ENCODE measurements around the gene ZSWIM5.
"Not testable (repeated sequence)": the region's sequence is repeated elsewhere in the genome, so short reads cannot be mapped to it uniquely, and the experiment has no call there.

Gene ZSWIM5

GRCh38 chr1:45205011-45205909, 1.1 kb downstream of the ZSWIM5 start:
- DNase-seq (ENCODE audit: low read depth in 1 of 2, low spot score in 1 of 2), result no peak

GRCh38 chr1:45200906-45201500, 5.4 kb downstream of the ZSWIM5 start:
- DNase-seq (ENCODE audit: low read depth in 1 of 2, low spot score in 1 of 2), result no peak

GRCh38 chr1:45200435-45200834, 6.0 kb downstream of the ZSWIM5 start:
- DNase-seq (ENCODE audit: low read depth in 1 of 2, low spot score in 1 of 2), result no peak

GRCh38 chr1:45198185-45198584, 8.2 kb downstream of the ZSWIM5 start:
- no peak for DNase-seq (ENCODE audit: low read depth in 1 of 2, low spot score in 1 of 2)

- no peak for DNase-seq (ENCODE audit: low read depth in 1 of 2, low spot score in 1 of 2)
Observed at GRCh38 chr1:45196863-45197262, 9.5 kb downstream of the ZSWIM5 start.

- no peak for DNase-seq (ENCODE audit: low read depth in 1 of 2, low spot score in 1 of 2)
Observed at GRCh38 chr1:45191418-45191783, 15.0 kb downstream of the ZSWIM5 start.

- no peak for DNase-seq (ENCODE audit: low read depth in 1 of 2, low spot score in 1 of 2)
Observed at GRCh38 chr1:45187725-45188124, 18.7 kb downstream of the ZSWIM5 start.

- not testable (repeated sequence) for DNase-seq (ENCODE audit: low read depth in 1 of 2, low spot score in 1 of 2)
Observed at GRCh38 chr1:45179918-45180519, 26.4 kb downstream of the ZSWIM5 start.

GRCh38 chr1:45177452-45177851, 29.0 kb downstream of the ZSWIM5 start:
- no peak for DNase-seq (ENCODE audit: low read depth in 1 of 2, low spot score in 1 of 2)

GRCh38 chr1:45172764-45173163, 33.6 kb downstream of the ZSWIM5 start:
- DNase-seq (ENCODE audit: low read depth in 1 of 2, low spot score in 1 of 2), result no peak

GRCh38 chr1:45172005-45172404, 34.4 kb downstream of the ZSWIM5 start:
- DNase-seq (ENCODE audit: low read depth in 1 of 2, low spot score in 1 of 2), result no peak

GRCh38 chr1:45171575-45171974, 34.8 kb downstream of the ZSWIM5 start:
- no peak for DNase-seq (ENCODE audit: low read depth in 1 of 2, low spot score in 1 of 2)

GRCh38 chr1:45170151-45170742, 36.2 kb downstream of the ZSWIM5 start:
- no peak for DNase-seq (ENCODE audit: low read depth in 1 of 2, low spot score in 1 of 2)

- not testable (repeated sequence) for DNase-seq (ENCODE audit: low read depth in 1 of 2, low spot score in 1 of 2)
Observed at GRCh38 chr1:45167947-45168346, 38.5 kb downstream of the ZSWIM5 start.

GRCh38 chr1:45164307-45164706, 42.1 kb downstream of the ZSWIM5 start:
- not testable (repeated sequence) for DNase-seq (ENCODE audit: low read depth in 1 of 2, low spot score in 1 of 2)

- DNase-seq (ENCODE audit: low read depth in 1 of 2, low spot score in 1 of 2), result not testable (repeated sequence)
Observed at GRCh38 chr1:45163111-45163510, 43.3 kb downstream of the ZSWIM5 start.

GRCh38 chr1:45162041-45163035, 44.1 kb downstream of the ZSWIM5 start:
- DNase-seq (ENCODE audit: low read depth in 1 of 2, low spot score in 1 of 2), result peak in 1 of 2 donors; percentile 9

GRCh38 chr1:45155957-45156356, 50.4 kb downstream of the ZSWIM5 start:
- no peak for DNase-seq (ENCODE audit: low read depth in 1 of 2, low spot score in 1 of 2)

GRCh38 chr1:45155423-45155822, 51.0 kb downstream of the ZSWIM5 start:
- no peak for DNase-seq (ENCODE audit: low read depth in 1 of 2, low spot score in 1 of 2)

- no peak for DNase-seq (ENCODE audit: low read depth in 1 of 2, low spot score in 1 of 2)
Observed at GRCh38 chr1:45152126-45152525, 54.3 kb downstream of the ZSWIM5 start.

All from activated T-helper 1 cell treated with anti-CD3 and anti-CD28 coated beads, Interleukin-2, amount 50 U/mL, for 16 hours (primary cell).